ENCODE results near the gene PPP1R3C. TPM values are rescaled to one million over a fixed set of nuclear protein-coding genes. Genes with fewer than 3 reads are reported as not detected.

PPP1R3C gene
- total RNA-seq, 1 experiment from 2014 or later, result 2.7 TPM

- TF ChIP-seq, protein P1, sequence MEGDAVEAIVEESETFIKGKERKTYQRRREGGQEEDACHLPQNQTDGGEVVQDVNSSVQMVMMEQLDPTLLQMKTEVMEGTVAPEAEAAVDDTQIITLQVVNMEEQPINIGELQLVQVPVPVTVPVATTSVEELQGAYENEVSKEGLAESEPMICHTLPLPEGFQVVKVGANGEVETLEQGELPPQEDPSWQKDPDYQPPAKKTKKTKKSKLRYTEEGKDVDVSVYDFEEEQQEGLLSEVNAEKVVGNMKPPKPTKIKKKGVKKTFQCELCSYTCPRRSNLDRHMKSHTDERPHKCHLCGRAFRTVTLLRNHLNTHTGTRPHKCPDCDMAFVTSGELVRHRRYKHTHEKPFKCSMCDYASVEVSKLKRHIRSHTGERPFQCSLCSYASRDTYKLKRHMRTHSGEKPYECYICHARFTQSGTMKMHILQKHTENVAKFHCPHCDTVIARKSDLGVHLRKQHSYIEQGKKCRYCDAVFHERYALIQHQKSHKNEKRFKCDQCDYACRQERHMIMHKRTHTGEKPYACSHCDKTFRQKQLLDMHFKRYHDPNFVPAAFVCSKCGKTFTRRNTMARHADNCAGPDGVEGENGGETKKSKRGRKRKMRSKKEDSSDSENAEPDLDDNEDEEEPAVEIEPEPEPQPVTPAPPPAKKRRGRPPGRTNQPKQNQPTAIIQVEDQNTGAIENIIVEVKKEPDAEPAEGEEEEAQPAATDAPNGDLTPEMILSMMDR (conservative IDR thresholded peaks at IDR 0.05; ENCODE audit: low read depth, low read length), result no peak
- TF ChIP-seq EZH2 (IDR thresholded peaks at IDR 0.05; ENCODE audit: borderline replicate concordance, low read depth, low read length, poor library complexity, severe bottlenecking), result no peak
- peaks cover 16% of the 10 kb centered on the region for H3K4me1 ChIP-seq (ENCODE audit: insufficient read depth, low read length, poor library complexity, severe bottlenecking)
- no peaks in the 10 kb centered on the region for H3K9me3 ChIP-seq (ENCODE audit: low read depth, low read length, poor library complexity, severe bottlenecking)
- DNase-seq (ENCODE audit: low spot score), result no peak
- no TSS peak for BruUV-seq (replicated peaks)
- H3K36me3 ChIP-seq (ENCODE audit: insufficient read depth, low read length, poor library complexity, severe bottlenecking), result no peaks in the 10 kb centered on the region
- intact Hi-C loops (cut with micrococcal nuclease; ENCODE audit: unreplicated experiment), result no loop called here
- ChIA-PET POLR2A (ENCODE audit: low non-redundant PET) (no interaction called here), CTCF (no interaction called here)
- H3K4me3 ChIP-seq (ENCODE audit: low read depth, low read length, poor library complexity, severe bottlenecking), result no peak overlapping the region
- H3K27ac ChIP-seq (ENCODE audit: low read depth, low read length, poor library complexity, severe bottlenecking), result no peak overlapping the region
- H3K27me3 ChIP-seq (replicated peaks; ENCODE audit: insufficient read depth, low read depth, low read length, poor library complexity), result no peaks in the 10 kb centered on the region
These were observed 26.9 kb downstream of the PPP1R3C start for GRCh38 chr10:91605968-91606367.

- TF ChIP-seq EZH2 (IDR thresholded peaks at IDR 0.05; ENCODE audit: borderline replicate concordance, low read depth, low read length, poor library complexity, severe bottlenecking), result no peak
- TF ChIP-seq, protein P1 (conservative IDR thresholded peaks at IDR 0.05; ENCODE audit: low read depth, low read length), result no peak; the same call in 1 of the 2 replicates
- intact Hi-C loops (cut with micrococcal nuclease; ENCODE audit: unreplicated experiment), result no loop called here
- H3K36me3 ChIP-seq (ENCODE audit: insufficient read depth, low read length, poor library complexity, severe bottlenecking), result no peaks in the 10 kb centered on the region
- H3K4me3 ChIP-seq (ENCODE audit: low read depth, low read length, poor library complexity, severe bottlenecking), result no peak overlapping the region
- POLR2A ChIA-PET (ENCODE audit: low non-redundant PET), result no interaction called here
- no peaks in the 10 kb centered on the region for H3K27me3 ChIP-seq (replicated peaks; ENCODE audit: insufficient read depth, low read depth, low read length, poor library complexity)
- no peak for DNase-seq (ENCODE audit: low spot score)
- H3K4me1 ChIP-seq (ENCODE audit: insufficient read depth, low read length, poor library complexity, severe bottlenecking), result peaks cover 16% of the 10 kb centered on the region
- CTCF ChIA-PET, result no interaction called here
- no peak overlapping the region for H3K27ac ChIP-seq (ENCODE audit: low read depth, low read length, poor library complexity, severe bottlenecking)
- H3K9me3 ChIP-seq (ENCODE audit: low read depth, low read length, poor library complexity, severe bottlenecking), result no peaks in the 10 kb centered on the region
- BruUV-seq (replicated peaks), result no TSS peak
These were observed 28.0 kb downstream of the PPP1R3C start for GRCh38 chr10:91604553-91605534.

DNA sequence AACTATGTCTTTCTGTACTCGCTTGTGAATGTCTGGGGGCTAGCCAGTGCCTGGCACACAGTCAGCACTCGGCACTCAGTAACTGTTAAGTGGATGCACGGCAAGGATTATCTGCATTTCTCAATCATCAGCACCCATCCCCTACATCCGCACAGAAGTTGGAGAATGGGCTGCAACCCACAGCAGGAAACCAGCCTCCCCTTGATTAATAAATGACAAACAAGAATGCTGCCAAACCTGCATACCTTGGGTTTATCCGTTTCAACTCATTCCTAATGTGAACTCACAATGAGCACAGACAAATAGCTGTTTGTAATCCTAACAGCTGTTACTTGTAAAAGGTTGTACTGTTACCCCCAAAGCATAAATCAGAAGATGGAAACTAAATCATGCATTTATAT lies 28.9 kb downstream of the PPP1R3C start:
- H3K36me3 ChIP-seq (ENCODE audit: insufficient read depth, low read length, poor library complexity, severe bottlenecking), result no peaks in the 10 kb centered on the region
- no peak for DNase-seq (ENCODE audit: low spot score)
- ChIA-PET CTCF (no interaction called here), POLR2A (ENCODE audit: low non-redundant PET) (no interaction called here)
- BruUV-seq (replicated peaks), result no TSS peak
- no peaks in the 10 kb centered on the region for H3K27me3 ChIP-seq (replicated peaks; ENCODE audit: insufficient read depth, low read depth, low read length, poor library complexity)
- no peak overlapping the region for H3K4me3 ChIP-seq (ENCODE audit: low read depth, low read length, poor library complexity, severe bottlenecking)
- no peak overlapping the region for H3K27ac ChIP-seq (ENCODE audit: low read depth, low read length, poor library complexity, severe bottlenecking)
- no peaks in the 10 kb centered on the region for H3K9me3 ChIP-seq (ENCODE audit: low read depth, low read length, poor library complexity, severe bottlenecking)
- peaks cover 11% of the 10 kb centered on the region for H3K4me1 ChIP-seq (ENCODE audit: insufficient read depth, low read length, poor library complexity, severe bottlenecking)
- no peak for TF ChIP-seq EZH2 (IDR thresholded peaks at IDR 0.05; ENCODE audit: borderline replicate concordance, low read depth, low read length, poor library complexity, severe bottlenecking)
- TF ChIP-seq, protein P1 (conservative IDR thresholded peaks at IDR 0.05; ENCODE audit: low read depth, low read length), result no peak
- intact Hi-C loops (cut with micrococcal nuclease; ENCODE audit: unreplicated experiment), result no loop called here

Data from A673 (cell line).